HepG2 (cell line): ENCODE data around the gene SKP1. TPM values are rescaled to one million over a fixed set of nuclear protein-coding genes. Genes with fewer than 3 reads are reported as not detected.
A peak's percentile ranks its signal among the peaks of the same experiment; 100 is the strongest.

ENCODE experiments used
- ATF7-NPFF ChIP-seq: sonication (generic); formaldehyde crosslinking; IDR thresholded peaks from 2 replicates; pipeline ENCODE4 v1.8.1; 2023; ENCODE audit warnings: mild to moderate bottlenecking, low read depth, missing genetic modification reagents, moderate library complexity
- BHLHE40 ChIP-seq: IDR thresholded peaks from 2 replicates; pipeline ENCODE4 v1.6.1; 2011; ENCODE audit warnings: low read length, improper control_type of control experiment
- HNRNPLL ChIP-seq: fragments of 200-400 bp; formaldehyde crosslinking; IDR thresholded peaks from 2 replicates; pipeline ENCODE4 v1.6.1; 2017; ENCODE audit warnings: mild to moderate bottlenecking, low read depth, low read length; ENCODE audit not compliant: poor library complexity, severe bottlenecking
- MAFG ChIP-seq: sonication (generic); formaldehyde crosslinking; IDR thresholded peaks from 2 replicates; pipeline ENCODE4 v1.5.1; 2020; ENCODE audit warnings: mild to moderate bottlenecking, missing genetic modification reagents
- NFAT5 ChIP-seq: sonication (generic); formaldehyde crosslinking; IDR thresholded peaks from 2 replicates; pipeline ENCODE4 v1.4.0; 2020; ENCODE audit warnings: missing genetic modification reagents
- PRDM10 ChIP-seq: sonication (generic); formaldehyde crosslinking; IDR thresholded peaks from 2 replicates; pipeline ENCODE4 v1.4.0; 2020; ENCODE audit warnings: low read depth, missing genetic modification reagents
- PRMT3 ChIP-seq: sonication (generic); formaldehyde crosslinking; IDR thresholded peaks from 2 replicates; pipeline ENCODE4 v1.8.1; 2022; ENCODE audit warnings: low read depth, mild to moderate bottlenecking, moderate library complexity, missing genetic modification reagents, borderline replicate concordance
- SMAD1 ChIP-seq: sonication (generic); formaldehyde crosslinking; IDR thresholded peaks from 2 replicates; pipeline ENCODE4 v1.4.0; 2020; ENCODE audit warnings: missing genetic modification reagents, low read depth, mild to moderate bottlenecking, borderline replicate concordance
- U2AF1 ChIP-seq: fragments of 200-400 bp; formaldehyde crosslinking; optimal IDR thresholded peaks from 2 replicates; pipeline ENCODE3; 2017; ENCODE audit warnings: mild to moderate bottlenecking, low read depth, low read length
- YEATS4 ChIP-seq: sonication (generic); formaldehyde crosslinking; IDR thresholded peaks from 2 replicates; pipeline ENCODE4 v1.4.0; 2020; ENCODE audit warnings: missing genetic modification reagents, borderline replicate concordance
- ZNF224 ChIP-seq: sonication (generic); formaldehyde crosslinking; IDR thresholded peaks from 2 replicates; pipeline ENCODE4 v1.5.0; 2020; ENCODE audit warnings: mild to moderate bottlenecking, missing genetic modification reagents
- ZNF383 ChIP-seq: sonication (generic); formaldehyde crosslinking; IDR thresholded peaks from 2 replicates; pipeline ENCODE4 v1.4.0; 2020; ENCODE audit warnings: missing genetic modification reagents, mild to moderate bottlenecking, borderline replicate concordance
- ZNF414 ChIP-seq: sonication (generic); formaldehyde crosslinking; IDR thresholded peaks from 2 replicates; pipeline ENCODE4 v1.5.0; 2020; ENCODE audit warnings: missing genetic modification reagents
- ZNF44 ChIP-seq: sonication (generic); formaldehyde crosslinking; IDR thresholded peaks from 2 replicates; pipeline ENCODE4 v1.5.1; 2020; ENCODE audit warnings: mild to moderate bottlenecking, missing genetic modification reagents
- ZNF589 ChIP-seq: sonication (generic); formaldehyde crosslinking; conservative IDR thresholded peaks from 2 replicates; pipeline ENCODE4 v1.8.0; 2022; ENCODE audit warnings: mild to moderate bottlenecking, moderate library complexity, missing genetic modification reagents
- ZNF629 ChIP-seq: sonication (generic); formaldehyde crosslinking; conservative IDR thresholded peaks from 2 replicates; pipeline ENCODE4 v1.5.0; 2020; ENCODE audit warnings: missing genetic modification reagents
- ZNF770 ChIP-seq: sonication (generic); formaldehyde crosslinking; IDR thresholded peaks from 2 replicates; pipeline ENCODE4 v1.5.0; 2020; ENCODE audit warnings: mild to moderate bottlenecking, missing genetic modification reagents
- polyA plus RNA-seq, 8 experiments: library from polyadenylated mRNA; depleted of rRNA in 3 of 8; stranded (reverse) in 7 of 8; unstranded in 1 of 8; fragments of >200 nt; fragmentation: Illumina TruSeq in 4 of 8; extraction: Trizol in 4 of 8; gene quantifications; 2 replicates each; pipeline versions ENCODE4 v1.2.1 to v1.2.3, GENCODE V29; 2011 to 2016; ENCODE audit warnings: low read depth in 4 of 8, missing spikeins in 1 of 8, mixed read lengths in 1 of 8; ENCODE audit not compliant: insufficient read depth in 1 of 8
- total RNA-seq, 5 experiments: library from RNA; depleted of rRNA; stranded (reverse); fragments of >200 nt; fragmentation: Illumina TruSeq; extraction: Trizol; gene quantifications; 2 replicates each; pipeline ENCODE4 v1.2.3, GENCODE V29; 2016; ENCODE audit warnings: low read depth in 1 of 5

SKP1 gene
- total and polyA plus RNA-seq, 2 of the 13 experiments (the other 11 are each of a cell fraction or from before 2014, with no cell fraction given): 134 to 340 TPM

- TF ChIP-seq ZNF770 (no peak), ZNF224 (CRISPR knock-in tag) (0 out of 2 replicates have a peak, but pooled peaks have one; percentile 15), PRDM10 (CRISPR knock-in tag) (no peak), ZNF589 (CRISPR knock-in tag) (no peak), PRMT3 (CRISPR knock-in tag) (no peak), YEATS4 (CRISPR knock-in tag) (0 out of 2 replicates have a peak, but pooled peaks have one; percentile 21), MAFG (CRISPR knock-in tag) (no peak), ZNF414 (CRISPR knock-in tag) (no peak), U2AF1 (no peak), ZNF44 (CRISPR knock-in tag) (no peak), ZNF383 (CRISPR knock-in tag) (no peak), NFAT5 (CRISPR knock-in tag) (no peak), ATF7-NPFF (CRISPR knock-in tag) (no peak), BHLHE40 (no peak), SMAD1 (no peak), ZNF629 (CRISPR knock-in tag) (no peak), HNRNPLL (no peak)
Observed at GRCh38 chr5:134177369-134178095, 782 bp upstream of the SKP1 start (continued).
